ENCODE measurements around the gene KIF17. TPM values are rescaled to one million over a fixed set of nuclear protein-coding genes. Genes with fewer than 3 reads are reported as not detected.
"Not testable (repeated sequence)": the region's sequence is repeated elsewhere in the genome, so short reads cannot be mapped to it uniquely, and the experiment has no call there.

Gene KIF17
- total and polyA plus RNA-seq, 9 donors: 0.56 to 6.2 (median 2.2) TPM

DNA sequence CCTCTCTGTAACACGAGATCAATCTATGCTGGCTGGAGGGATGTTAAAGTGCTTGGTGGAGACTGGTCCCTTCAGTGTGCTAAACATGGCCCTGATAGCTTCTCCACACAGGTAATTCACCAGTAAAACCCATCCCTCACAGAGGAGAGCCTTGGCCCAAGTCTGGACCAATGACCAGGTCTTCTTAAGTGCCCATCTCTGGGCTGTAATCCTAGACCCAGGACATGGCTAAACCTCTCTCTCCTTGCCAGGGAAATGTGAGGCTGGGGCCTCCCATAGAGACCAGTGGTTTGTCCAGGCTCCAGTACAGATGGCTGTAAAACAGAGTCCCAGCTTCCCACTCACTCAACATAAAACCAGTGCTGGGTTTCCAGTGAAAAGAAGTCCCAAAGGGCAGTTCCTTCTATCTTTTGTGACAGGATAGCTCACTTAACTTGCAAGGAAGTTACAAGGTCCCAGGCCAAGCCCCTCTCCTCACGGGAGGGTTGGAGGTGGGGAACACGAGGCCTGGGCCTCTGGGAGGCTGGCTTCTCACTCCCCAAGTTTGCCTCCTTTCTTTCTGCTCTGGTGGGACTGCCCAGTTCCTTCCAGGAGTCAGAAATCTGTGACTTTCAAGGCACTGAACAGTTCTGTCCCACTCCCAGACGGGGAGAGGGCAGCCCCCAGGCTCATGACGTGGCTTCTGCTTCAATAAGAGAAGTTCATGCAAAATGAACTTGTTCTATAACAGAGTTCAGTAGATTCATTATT lies 2.2 kb upstream of the KIF17 start:
- H3K4me1 ChIP-seq (ENCODE audit: insufficient read depth): no peaks in the 10 kb centered on the region
- H3K36me3 ChIP-seq: no peaks in the 10 kb centered on the region
- no peaks in the 10 kb centered on the region for H3K9me3 ChIP-seq
- no peak overlapping the region for H3K4me3 ChIP-seq
- intact Hi-C loops (cut with DNase I): no loop called here
- TF ChIP-seq POLR2A (IDR thresholded peaks at IDR 0.05) (no peak), EP300 (IDR thresholded peaks at IDR 0.05) (no peak)
- TF ChIP-seq, protein P1, sequence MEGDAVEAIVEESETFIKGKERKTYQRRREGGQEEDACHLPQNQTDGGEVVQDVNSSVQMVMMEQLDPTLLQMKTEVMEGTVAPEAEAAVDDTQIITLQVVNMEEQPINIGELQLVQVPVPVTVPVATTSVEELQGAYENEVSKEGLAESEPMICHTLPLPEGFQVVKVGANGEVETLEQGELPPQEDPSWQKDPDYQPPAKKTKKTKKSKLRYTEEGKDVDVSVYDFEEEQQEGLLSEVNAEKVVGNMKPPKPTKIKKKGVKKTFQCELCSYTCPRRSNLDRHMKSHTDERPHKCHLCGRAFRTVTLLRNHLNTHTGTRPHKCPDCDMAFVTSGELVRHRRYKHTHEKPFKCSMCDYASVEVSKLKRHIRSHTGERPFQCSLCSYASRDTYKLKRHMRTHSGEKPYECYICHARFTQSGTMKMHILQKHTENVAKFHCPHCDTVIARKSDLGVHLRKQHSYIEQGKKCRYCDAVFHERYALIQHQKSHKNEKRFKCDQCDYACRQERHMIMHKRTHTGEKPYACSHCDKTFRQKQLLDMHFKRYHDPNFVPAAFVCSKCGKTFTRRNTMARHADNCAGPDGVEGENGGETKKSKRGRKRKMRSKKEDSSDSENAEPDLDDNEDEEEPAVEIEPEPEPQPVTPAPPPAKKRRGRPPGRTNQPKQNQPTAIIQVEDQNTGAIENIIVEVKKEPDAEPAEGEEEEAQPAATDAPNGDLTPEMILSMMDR (IDR thresholded peaks at IDR 0.05): no peak
- H3K27ac ChIP-seq: no peak overlapping the region
- WGBS, 3 donors: 75 to 88% (median 83%) methylated on average over 5 of the region's 5 CpGs
- no peaks in the 10 kb centered on the region for H3K27me3 ChIP-seq
- DNase-seq: peak in 1 of 5 donors; percentile 9

- DNase-seq: peak in 2 of 5 donors; percentile 12 to 22
- WGBS, 3 donors: 86 to 89% (median 89%) methylated on average over 8 of the region's 8 CpGs
- Histone ChIP-seq H3K4me1 (ENCODE audit: insufficient read depth) (no peaks in the 10 kb centered on the region), H3K36me3 (no peaks in the 10 kb centered on the region), H3K27ac (no peak overlapping the region), H3K9me3 (no peaks in the 10 kb centered on the region), H3K27me3 (no peaks in the 10 kb centered on the region), H3K4me3 (no peak overlapping the region)
- TF ChIP-seq EP300 (IDR thresholded peaks at IDR 0.05) (no peak), POLR2A (IDR thresholded peaks at IDR 0.05) (no peak)
- TF ChIP-seq, protein P1 (IDR thresholded peaks at IDR 0.05): no peak
- intact Hi-C loops (cut with DNase I): no loop called here
Measured at GRCh38 chr1:20719261-20719660, 1.5 kb upstream of the KIF17 start.

DNA sequence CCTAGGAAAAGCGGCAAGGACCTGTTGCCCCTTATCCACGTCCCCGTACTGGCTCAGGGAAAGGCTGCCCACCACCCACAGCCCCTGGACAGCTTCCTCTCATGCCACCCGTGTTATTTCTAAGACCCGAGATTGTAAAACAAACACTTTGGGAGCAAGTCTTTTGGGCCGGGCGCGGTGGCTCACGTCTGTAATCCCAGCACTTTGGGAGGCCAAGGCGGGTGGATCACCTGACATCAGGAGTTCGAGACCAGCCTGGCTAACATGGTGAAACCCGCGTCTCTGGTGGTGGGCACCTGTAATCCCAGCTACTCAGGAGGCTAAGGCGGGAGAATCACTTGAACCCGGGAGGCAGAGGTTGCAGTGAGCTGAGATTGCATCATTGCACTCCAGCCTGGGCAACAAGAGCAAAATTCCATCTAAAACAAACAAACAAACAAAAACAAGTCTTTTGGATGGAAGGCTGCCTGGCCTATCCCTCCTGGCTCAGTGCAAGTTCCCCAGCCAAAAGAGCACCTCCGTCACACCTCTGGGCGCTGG lies 606 bp upstream of the KIF17 start:
- H3K27ac ChIP-seq; H3K27me3 ChIP-seq; intact Hi-C loops (cut with DNase I); H3K4me1 ChIP-seq (ENCODE audit: insufficient read depth); H3K36me3 ChIP-seq; DNase-seq; H3K9me3 ChIP-seq: not testable (repeated sequence)
- 55 to 69% (median 59%) methylated on average over 17 of the region's 17 CpGs for WGBS, 3 donors
- H3K4me3 ChIP-seq: peak overlapping the region; percentile 35

GRCh38 chr1:20716232-20716631 lies 1.6 kb downstream of the KIF17 start:
- no peaks in the 10 kb centered on the region for H3K9me3 ChIP-seq
- H3K27ac ChIP-seq: no peak overlapping the region
- H3K36me3 ChIP-seq: no peaks in the 10 kb centered on the region
- TF ChIP-seq, protein P1 (IDR thresholded peaks at IDR 0.05): no peak
- no peaks in the 10 kb centered on the region for H3K4me1 ChIP-seq (ENCODE audit: insufficient read depth)
- H3K4me3 ChIP-seq: no peak overlapping the region
- 85 to 89% (median 85%) methylated on average over 13 of the region's 13 CpGs for WGBS, 3 donors
- intact Hi-C loops (cut with DNase I): no loop called here
- no peaks in the 10 kb centered on the region for H3K27me3 ChIP-seq
- no peak for DNase-seq

DNA sequence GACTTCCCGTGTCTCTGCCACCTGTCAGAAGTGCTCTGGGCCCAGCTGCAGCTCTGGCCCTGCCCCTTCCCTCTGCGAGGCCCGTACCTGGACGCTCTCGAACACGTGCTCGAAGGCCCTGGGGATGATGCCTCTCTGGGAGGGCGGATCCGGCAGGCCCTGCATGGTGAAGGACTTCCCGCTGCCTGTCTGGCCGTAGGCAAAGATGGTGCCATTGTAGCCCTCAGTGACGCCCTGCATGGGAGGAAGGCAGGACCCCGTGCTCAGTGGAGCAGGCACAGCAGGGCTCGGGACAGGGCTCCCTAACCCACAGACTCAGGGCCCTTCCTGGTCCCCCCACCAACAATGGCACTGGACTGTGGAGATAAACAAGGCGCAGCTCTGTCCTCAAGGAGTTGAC lies 2.4 kb downstream of the KIF17 start:
- H3K4me1 ChIP-seq (ENCODE audit: insufficient read depth): no peaks in the 10 kb centered on the region
- no peak for DNase-seq
- intact Hi-C loops (cut with DNase I): no loop called here
- TF ChIP-seq POLR2A (IDR thresholded peaks at IDR 0.05) (no peak), EP300 (IDR thresholded peaks at IDR 0.05) (no peak)
- TF ChIP-seq, protein P1 (IDR thresholded peaks at IDR 0.05): no peak
- no peak overlapping the region for H3K4me3 ChIP-seq
- H3K36me3 ChIP-seq: no peaks in the 10 kb centered on the region
- H3K27me3 ChIP-seq: no peaks in the 10 kb centered on the region
- 87 to 89% (median 89%) methylated on average over 15 of the region's 15 CpGs for WGBS, 3 donors
- H3K27ac ChIP-seq: no peak overlapping the region
- H3K9me3 ChIP-seq: no peaks in the 10 kb centered on the region
